ENCODE measurements around the gene SRSF7.

DNA sequence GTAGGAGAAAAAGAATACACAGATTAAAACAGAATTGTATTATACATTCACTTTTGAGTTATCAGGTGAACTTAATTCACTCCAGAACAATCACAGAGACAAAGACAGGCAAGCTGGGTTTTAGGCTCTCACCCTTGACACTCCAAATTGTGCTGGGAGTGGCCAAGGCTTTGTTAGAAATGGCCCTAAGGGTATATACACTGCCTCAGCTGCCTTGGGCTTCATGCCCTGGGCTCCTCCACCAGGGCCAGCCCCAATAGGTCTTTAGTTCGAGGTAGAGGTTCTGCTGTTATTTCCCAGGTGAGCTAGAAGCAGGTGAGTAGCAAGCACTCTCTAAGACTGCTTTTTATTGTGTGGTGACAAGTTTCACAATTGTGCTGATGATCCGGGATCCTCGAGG is 46.8 kb upstream of the SRSF7 start:
- TF ChIP-seq EP300 (IDR thresholded peaks at IDR 0.05) (no peak), POLR2A (IDR thresholded peaks at IDR 0.05) (no peak)
- TF ChIP-seq, protein P1, sequence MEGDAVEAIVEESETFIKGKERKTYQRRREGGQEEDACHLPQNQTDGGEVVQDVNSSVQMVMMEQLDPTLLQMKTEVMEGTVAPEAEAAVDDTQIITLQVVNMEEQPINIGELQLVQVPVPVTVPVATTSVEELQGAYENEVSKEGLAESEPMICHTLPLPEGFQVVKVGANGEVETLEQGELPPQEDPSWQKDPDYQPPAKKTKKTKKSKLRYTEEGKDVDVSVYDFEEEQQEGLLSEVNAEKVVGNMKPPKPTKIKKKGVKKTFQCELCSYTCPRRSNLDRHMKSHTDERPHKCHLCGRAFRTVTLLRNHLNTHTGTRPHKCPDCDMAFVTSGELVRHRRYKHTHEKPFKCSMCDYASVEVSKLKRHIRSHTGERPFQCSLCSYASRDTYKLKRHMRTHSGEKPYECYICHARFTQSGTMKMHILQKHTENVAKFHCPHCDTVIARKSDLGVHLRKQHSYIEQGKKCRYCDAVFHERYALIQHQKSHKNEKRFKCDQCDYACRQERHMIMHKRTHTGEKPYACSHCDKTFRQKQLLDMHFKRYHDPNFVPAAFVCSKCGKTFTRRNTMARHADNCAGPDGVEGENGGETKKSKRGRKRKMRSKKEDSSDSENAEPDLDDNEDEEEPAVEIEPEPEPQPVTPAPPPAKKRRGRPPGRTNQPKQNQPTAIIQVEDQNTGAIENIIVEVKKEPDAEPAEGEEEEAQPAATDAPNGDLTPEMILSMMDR (IDR thresholded peaks at IDR 0.05): no peak
